Measurements from ENCODE around the gene SCD.

Gene SCD

GRCh38 chr10:100350914-100351485 lies 4.0 kb downstream of the SCD start:
- peak overlapping the region in 1 of 7 experiments; percentile 89 for H3K4me3 ChIP-seq (ENCODE audit: control insufficient read depth in 1 of 7, extremely low read depth in 1 of 7, insufficient read depth in 4 of 7, low read depth in 2 of 7, low read length in 6 of 7)
- ChIA-PET POLR2A (no interaction called here), CTCF (interaction anchor here (0.7 to 16.9 kb wide), 8 partner anchors 9 to 167 kb away, joined by 3 to 247 read pairs (median 4); no protein-coding TSS in a partner anchor)
- 100% methylated on average over 2 of the region's 5 CpGs for WGBS (ENCODE audit: insufficient coverage)
- H3K4me1 ChIP-seq (ENCODE audit: control extremely low read depth in 1 of 4, control insufficient read depth in 4 of 4, insufficient read depth in 4 of 4, low read length in 3 of 4), result peaks cover 8 to 47% (median 22%) of the 10 kb centered on the region in 4 experiments
- no peaks in the 10 kb centered on the region for H3K27me3 ChIP-seq (replicated peaks in 2 of 5; ENCODE audit: control insufficient read depth in 4 of 5, insufficient read depth in 5 of 5, low read length in 4 of 5)
- peaks cover 12 to 81% (median 59%) of the 10 kb centered on the region in 4 experiments for H3K36me3 ChIP-seq (ENCODE audit: control insufficient read depth in 4 of 4, insufficient read depth in 4 of 4, low read length in 3 of 4)
- no peak overlapping the region for H3K27ac ChIP-seq (ENCODE audit: insufficient read depth in 1 of 2, low read depth in 1 of 2, low read length in 2 of 2, poor library complexity in 1 of 2, severe bottlenecking in 2 of 2)
- no peaks in the 10 kb centered on the region for H3K9me3 ChIP-seq (ENCODE audit: control extremely low read depth in 1 of 5, control insufficient read depth in 4 of 5, insufficient read depth in 2 of 5, low read depth in 1 of 5, low read length in 4 of 5)
- no peak for DNase-seq

GRCh38 chr10:100353770-100354485 lies 6.9 kb downstream of the SCD start:
- Histone ChIP-seq H3K4me3 (ENCODE audit: control insufficient read depth in 1 of 7, extremely low read depth in 1 of 7, insufficient read depth in 4 of 7, low read depth in 2 of 7, low read length in 6 of 7) (no peak overlapping the region), H3K9me3 (ENCODE audit: control extremely low read depth in 1 of 5, control insufficient read depth in 4 of 5, insufficient read depth in 2 of 5, low read depth in 1 of 5, low read length in 4 of 5) (no peaks in the 10 kb centered on the region), H3K36me3 (ENCODE audit: control insufficient read depth in 4 of 4, insufficient read depth in 4 of 4, low read length in 3 of 4) (peaks cover 17 to 92% (median 68%) of the 10 kb centered on the region in 4 experiments), H3K4me1 (ENCODE audit: control extremely low read depth in 1 of 4, control insufficient read depth in 4 of 4, insufficient read depth in 4 of 4, low read length in 3 of 4) (peaks cover 1 to 37% (median 5%) of the 10 kb centered on the region in 4 experiments), H3K27me3 (replicated peaks in 2 of 5; ENCODE audit: control insufficient read depth in 4 of 5, insufficient read depth in 5 of 5, low read length in 4 of 5) (no peaks in the 10 kb centered on the region), H3K27ac (ENCODE audit: insufficient read depth in 1 of 2, low read depth in 1 of 2, low read length in 2 of 2, poor library complexity in 1 of 2, severe bottlenecking in 2 of 2) (no peak overlapping the region)
- ChIA-PET CTCF (interaction anchor here (0.9 to 4.3 kb wide), 4 partner anchors 10 to 68 kb away, joined by 3 to 26 read pairs (median 4); no protein-coding TSS in a partner anchor), POLR2A (no interaction called here)
- WGBS (ENCODE audit: insufficient coverage), result 100% methylated on average over 6 of the region's 6 CpGs
- no peak for DNase-seq

- Histone ChIP-seq H3K36me3 (ENCODE audit: control insufficient read depth in 4 of 4, insufficient read depth in 4 of 4, low read length in 3 of 4) (peaks cover 20 to 92% (median 66%) of the 10 kb centered on the region in 4 experiments), H3K4me1 (ENCODE audit: control extremely low read depth in 1 of 4, control insufficient read depth in 4 of 4, insufficient read depth in 4 of 4, low read length in 3 of 4) (peaks cover 0 to 26% (median 3%) of the 10 kb centered on the region in 4 experiments), H3K27ac (ENCODE audit: insufficient read depth in 1 of 2, low read depth in 1 of 2, low read length in 2 of 2, poor library complexity in 1 of 2, severe bottlenecking in 2 of 2) (no peak overlapping the region), H3K9me3 (ENCODE audit: control extremely low read depth in 1 of 5, control insufficient read depth in 4 of 5, insufficient read depth in 2 of 5, low read depth in 1 of 5, low read length in 4 of 5) (no peaks in the 10 kb centered on the region), H3K27me3 (replicated peaks in 2 of 5; ENCODE audit: control insufficient read depth in 4 of 5, insufficient read depth in 5 of 5, low read length in 4 of 5) (no peaks in the 10 kb centered on the region), H3K4me3 (ENCODE audit: control insufficient read depth in 1 of 7, extremely low read depth in 1 of 7, insufficient read depth in 4 of 7, low read depth in 2 of 7, low read length in 6 of 7) (no peak overlapping the region)
- ChIA-PET POLR2A (no interaction called here), CTCF (interaction anchor here (1.0 to 1.5 kb wide), 3 partner anchors 9 to 16 kb away, joined by 3 to 4 read pairs (median 3); no protein-coding TSS in a partner anchor)
- WGBS (ENCODE audit: insufficient coverage), result 98% methylated on average over 4 of the region's 4 CpGs
- no peak for DNase-seq
Observed at GRCh38 chr10:100355086-100355485, 8.1 kb downstream of the SCD start.

- Histone ChIP-seq H3K9me3 (ENCODE audit: control extremely low read depth in 1 of 5, control insufficient read depth in 4 of 5, insufficient read depth in 2 of 5, low read depth in 1 of 5, low read length in 4 of 5) (no peaks in the 10 kb centered on the region), H3K4me3 (ENCODE audit: control insufficient read depth in 1 of 7, extremely low read depth in 1 of 7, insufficient read depth in 4 of 7, low read depth in 2 of 7, low read length in 6 of 7) (no peak overlapping the region), H3K4me1 (ENCODE audit: control extremely low read depth in 1 of 4, control insufficient read depth in 4 of 4, insufficient read depth in 4 of 4, low read length in 3 of 4) (peaks cover 0 to 16% (median 0%) of the 10 kb centered on the region in 4 experiments), H3K27ac (ENCODE audit: insufficient read depth in 1 of 2, low read depth in 1 of 2, low read length in 2 of 2, poor library complexity in 1 of 2, severe bottlenecking in 2 of 2) (no peak overlapping the region), H3K27me3 (replicated peaks in 2 of 5; ENCODE audit: control insufficient read depth in 4 of 5, insufficient read depth in 5 of 5, low read length in 4 of 5) (no peaks in the 10 kb centered on the region), H3K36me3 (ENCODE audit: control insufficient read depth in 4 of 4, insufficient read depth in 4 of 4, low read length in 3 of 4) (peaks cover 19 to 92% (median 64%) of the 10 kb centered on the region in 4 experiments)
- ChIA-PET POLR2A (no interaction called here), CTCF (interaction anchor here (1.1 to 1.5 kb wide), 2 partner anchors 10 to 19 kb away, joined by 3 read pairs; no protein-coding TSS in a partner anchor)
- WGBS (ENCODE audit: insufficient coverage), result 97% methylated on average over 12 of the region's 14 CpGs
- no peak for DNase-seq
Observed at GRCh38 chr10:100356067-100357017, 9.3 kb downstream of the SCD start.

- Histone ChIP-seq H3K4me3 (ENCODE audit: control insufficient read depth in 1 of 7, extremely low read depth in 1 of 7, insufficient read depth in 4 of 7, low read depth in 2 of 7, low read length in 6 of 7) (no peak overlapping the region), H3K9me3 (ENCODE audit: control extremely low read depth in 1 of 5, control insufficient read depth in 4 of 5, insufficient read depth in 2 of 5, low read depth in 1 of 5, low read length in 4 of 5) (no peaks in the 10 kb centered on the region), H3K27me3 (replicated peaks in 2 of 5; ENCODE audit: control insufficient read depth in 4 of 5, insufficient read depth in 5 of 5, low read length in 4 of 5) (no peaks in the 10 kb centered on the region), H3K36me3 (ENCODE audit: control insufficient read depth in 4 of 4, insufficient read depth in 4 of 4, low read length in 3 of 4) (peaks cover 19 to 91% (median 59%) of the 10 kb centered on the region in 4 experiments), H3K27ac (ENCODE audit: insufficient read depth in 1 of 2, low read depth in 1 of 2, low read length in 2 of 2, poor library complexity in 1 of 2, severe bottlenecking in 2 of 2) (no peak overlapping the region), H3K4me1 (ENCODE audit: control extremely low read depth in 1 of 4, control insufficient read depth in 4 of 4, insufficient read depth in 4 of 4, low read length in 3 of 4) (peaks cover 0 to 7% (median 0%) of the 10 kb centered on the region in 4 experiments)
- POLR2A ChIA-PET, result no interaction called here
- no peak for DNase-seq
- CTCF ChIA-PET, result interaction anchor here (4.2 kb wide), 1 partner anchor 10 kb away, joined by 19 read pairs; the partner anchor contains the start of gene SCD
- WGBS (ENCODE audit: insufficient coverage), result 100% methylated on average over 2 of the region's 4 CpGs
Observed at GRCh38 chr10:100357059-100357858, 10.2 kb downstream of the SCD start.

- no peaks in the 10 kb centered on the region for H3K9me3 ChIP-seq (ENCODE audit: control extremely low read depth in 1 of 5, control insufficient read depth in 4 of 5, insufficient read depth in 2 of 5, low read depth in 1 of 5, low read length in 4 of 5)
- peak; percentile 16 to 41 (median 17) for DNase-seq
- 83% methylated on average over 1 of the region's 2 CpGs for WGBS (ENCODE audit: insufficient coverage)
- H3K4me3 ChIP-seq (ENCODE audit: control insufficient read depth in 1 of 7, extremely low read depth in 1 of 7, insufficient read depth in 4 of 7, low read depth in 2 of 7, low read length in 6 of 7), result no peak overlapping the region
- H3K36me3 ChIP-seq (ENCODE audit: control insufficient read depth in 4 of 4, insufficient read depth in 4 of 4, low read length in 3 of 4), result peaks cover 19 to 90% (median 54%) of the 10 kb centered on the region in 4 experiments
- POLR2A ChIA-PET, result no interaction called here
- no peak overlapping the region for H3K27ac ChIP-seq (ENCODE audit: insufficient read depth in 1 of 2, low read depth in 1 of 2, low read length in 2 of 2, poor library complexity in 1 of 2, severe bottlenecking in 2 of 2)
- peaks cover 0 to 5% (median 0%) of the 10 kb centered on the region in 4 experiments for H3K4me1 ChIP-seq (ENCODE audit: control extremely low read depth in 1 of 4, control insufficient read depth in 4 of 4, insufficient read depth in 4 of 4, low read length in 3 of 4)
- CTCF ChIA-PET, result interaction anchor here (1.1 to 4.2 kb wide), 4 partner anchors 8 to 167 kb away, joined by 3 to 19 read pairs (median 6); partner anchors contain the start of gene SCD
- no peaks in the 10 kb centered on the region for H3K27me3 ChIP-seq (replicated peaks in 2 of 5; ENCODE audit: control insufficient read depth in 4 of 5, insufficient read depth in 5 of 5, low read length in 4 of 5)
Observed at GRCh38 chr10:100359030-100359432, 12.0 kb downstream of the SCD start.

All from common myeloid progenitor, CD34-positive (primary cell).